Activated naive CD4-positive, alpha-beta T cell treated with Interleukin-2 at 50 U/mL for 16 hours (primary cell): Measurements from ENCODE around the gene ASTE1.

Source experiments
- DNase-seq: peaks from one replicate; pipeline ENCODE4 v3.0.0-alpha.2; 2020

The ASTE1 gene, protein sequence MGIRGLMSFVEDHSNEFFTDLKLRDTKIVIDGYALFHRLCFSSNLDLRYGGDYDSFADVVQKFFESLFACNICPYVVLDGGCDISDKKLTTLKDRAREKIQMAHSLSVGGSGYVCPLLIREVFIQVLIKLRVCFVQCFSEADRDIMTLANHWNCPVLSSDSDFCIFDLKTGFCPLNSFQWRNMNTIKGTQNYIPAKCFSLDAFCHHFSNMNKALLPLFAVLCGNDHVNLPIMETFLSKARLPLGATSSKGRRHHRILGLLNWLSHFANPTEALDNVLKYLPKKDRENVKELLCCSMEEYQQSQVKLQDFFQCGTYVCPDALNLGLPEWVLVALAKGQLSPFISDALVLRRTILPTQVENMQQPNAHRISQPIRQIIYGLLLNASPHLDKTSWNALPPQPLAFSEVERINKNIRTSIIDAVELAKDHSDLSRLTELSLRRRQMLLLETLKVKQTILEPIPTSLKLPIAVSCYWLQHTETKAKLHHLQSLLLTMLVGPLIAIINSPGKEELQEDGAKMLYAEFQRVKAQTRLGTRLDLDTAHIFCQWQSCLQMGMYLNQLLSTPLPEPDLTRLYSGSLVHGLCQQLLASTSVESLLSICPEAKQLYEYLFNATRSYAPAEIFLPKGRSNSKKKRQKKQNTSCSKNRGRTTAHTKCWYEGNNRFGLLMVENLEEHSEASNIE

DNA sequence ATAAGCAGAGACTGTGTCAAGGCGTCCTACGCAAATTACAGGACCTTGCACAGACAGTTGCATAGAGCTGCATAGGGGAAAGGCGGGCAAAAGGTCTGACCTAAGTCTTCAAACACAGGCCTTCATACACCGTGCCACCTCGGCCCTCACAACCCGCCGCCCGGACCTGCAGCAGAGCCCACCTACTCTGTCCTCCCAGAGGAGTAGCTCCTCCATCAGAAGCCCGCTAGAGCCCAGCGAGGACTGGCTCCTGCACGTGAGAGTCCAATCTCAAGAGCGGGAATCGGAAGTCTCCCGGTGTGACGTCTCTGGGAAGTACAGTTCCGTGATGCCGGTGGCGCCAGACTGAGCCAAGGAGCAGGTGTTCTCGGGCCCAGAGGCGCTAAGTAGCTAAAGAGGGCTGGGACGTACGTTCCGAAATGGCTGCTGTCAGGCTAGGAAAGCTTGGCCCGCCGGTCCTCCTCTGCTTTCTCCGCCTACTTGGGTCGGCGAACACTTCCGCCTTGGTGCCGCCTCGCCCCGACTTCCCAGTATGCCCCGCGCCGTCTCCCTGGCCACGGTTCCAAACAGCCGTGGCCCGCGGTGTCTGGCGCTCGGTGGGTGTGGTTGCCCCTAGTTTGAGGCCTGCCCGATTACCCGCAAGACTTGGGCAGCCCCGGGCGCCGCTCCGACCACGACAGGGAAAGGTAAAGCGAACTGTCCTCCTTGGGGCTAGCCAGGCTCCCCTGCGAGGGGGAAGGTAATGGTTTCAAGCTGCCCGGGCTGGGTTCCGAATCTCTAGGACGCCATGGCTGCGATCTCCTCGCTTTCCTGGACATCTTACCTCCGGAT is at the start of gene ASTE1, which contains the start of gene NEK11:
Gene ASTE1, minus strand, starts transcription at position 505 of the 831 bp plus-strand sequence. CDS start 1,519 bp downstream, outside the sequence.
Gene NEK11, plus strand, starts transcription at position 557 of the 831 bp plus-strand sequence. CDS start 2,832 bp downstream, outside the sequence.
- peak; percentile 93 for DNase-seq

DNA sequence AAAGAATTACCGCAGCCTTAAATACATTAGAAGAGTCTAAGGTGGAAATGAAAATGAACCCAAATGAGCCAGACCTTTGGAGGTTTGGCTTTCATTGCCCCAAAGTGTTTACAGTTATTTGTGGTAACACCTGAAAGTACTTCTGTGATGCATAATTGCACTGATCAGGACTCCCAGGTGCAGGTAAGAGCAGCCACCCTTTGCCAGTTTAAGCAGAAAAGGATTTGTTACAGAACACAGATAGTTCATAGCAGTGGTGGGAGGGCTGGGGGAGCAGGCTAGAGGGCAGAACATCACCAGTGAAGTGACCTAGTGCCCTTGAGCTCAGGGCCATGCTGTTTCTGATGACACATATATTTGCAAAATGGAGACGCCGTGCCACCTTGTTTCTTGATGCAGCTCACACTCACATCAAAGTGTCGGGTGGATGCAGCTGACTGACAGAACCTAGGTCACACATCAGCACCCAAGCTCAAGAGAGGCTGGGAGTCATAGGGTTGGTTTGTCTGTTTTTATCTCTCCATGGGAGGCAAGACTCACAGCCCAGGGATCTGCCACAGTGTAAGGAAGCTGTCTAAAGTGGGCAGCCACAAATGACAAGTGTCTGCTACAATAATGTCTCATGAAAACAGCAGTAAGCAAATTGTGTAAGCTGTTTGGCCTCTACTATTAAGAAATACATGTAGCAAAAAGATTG is 49.2 kb upstream of the ASTE1 start:
- DNase-seq = no peak

DNA sequence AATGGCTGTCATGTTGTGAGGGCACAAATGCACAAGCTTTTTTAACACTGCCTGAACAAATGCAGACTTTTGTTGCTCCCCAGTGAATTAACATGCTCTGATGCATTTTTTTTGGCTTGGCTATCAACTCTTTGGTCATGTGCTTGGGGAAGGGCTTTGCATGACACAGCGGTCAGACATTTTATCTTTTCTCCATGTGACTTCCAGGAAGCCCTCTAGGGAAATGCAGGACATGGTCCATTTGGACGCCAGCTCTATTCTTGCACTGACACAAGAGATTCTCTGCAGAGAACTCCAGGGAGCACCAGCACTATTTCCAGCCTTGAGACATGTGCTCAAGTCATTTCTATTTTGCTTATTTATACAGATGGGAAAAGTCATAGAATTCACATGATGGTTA is 46.2 kb upstream of the ASTE1 start:
- no peak for DNase-seq

DNA sequence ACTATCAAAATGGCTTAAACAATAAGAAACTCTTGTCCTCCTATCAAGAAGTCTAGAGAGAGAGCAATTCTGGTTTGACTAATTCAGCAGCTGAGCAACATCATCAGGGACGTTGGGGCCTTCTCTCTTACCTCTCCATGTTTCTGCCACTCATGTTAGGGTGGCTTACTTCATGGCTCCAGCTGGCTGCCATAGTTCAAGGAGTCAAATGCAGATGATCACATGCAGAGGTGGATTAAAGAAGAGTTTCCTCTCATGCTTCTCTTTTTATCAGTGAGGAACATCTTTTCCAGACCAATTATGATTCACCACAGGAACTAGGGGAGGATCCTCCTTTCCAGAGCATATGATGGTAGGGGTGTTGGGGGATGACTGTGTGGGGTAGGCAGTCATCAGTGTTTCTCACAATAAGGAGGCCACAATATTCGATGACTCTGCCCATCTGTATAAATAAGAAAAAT is 45.5 kb upstream of the ASTE1 start:
- no peak for DNase-seq

DNA sequence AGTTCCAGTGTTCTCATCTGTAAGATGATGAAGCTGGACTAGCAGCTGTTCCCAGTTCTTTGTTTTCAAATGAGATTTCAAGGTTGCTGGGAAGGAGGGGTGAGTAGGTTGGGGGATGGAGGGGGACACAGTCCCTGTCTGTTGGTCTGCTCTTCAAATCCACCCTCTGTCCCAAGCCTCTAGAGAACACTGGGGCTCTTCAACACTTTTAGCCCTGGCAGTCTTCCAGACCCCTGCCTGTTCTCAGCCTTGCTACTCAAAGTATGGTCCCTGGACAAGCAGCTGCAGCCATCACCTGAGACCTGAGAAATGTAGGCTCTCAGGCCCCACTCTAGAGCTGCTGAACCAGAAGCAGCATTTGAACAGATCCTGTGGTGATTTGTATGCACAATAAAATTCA is 41.4 kb upstream of the ASTE1 start:
- no peak for DNase-seq

DNA sequence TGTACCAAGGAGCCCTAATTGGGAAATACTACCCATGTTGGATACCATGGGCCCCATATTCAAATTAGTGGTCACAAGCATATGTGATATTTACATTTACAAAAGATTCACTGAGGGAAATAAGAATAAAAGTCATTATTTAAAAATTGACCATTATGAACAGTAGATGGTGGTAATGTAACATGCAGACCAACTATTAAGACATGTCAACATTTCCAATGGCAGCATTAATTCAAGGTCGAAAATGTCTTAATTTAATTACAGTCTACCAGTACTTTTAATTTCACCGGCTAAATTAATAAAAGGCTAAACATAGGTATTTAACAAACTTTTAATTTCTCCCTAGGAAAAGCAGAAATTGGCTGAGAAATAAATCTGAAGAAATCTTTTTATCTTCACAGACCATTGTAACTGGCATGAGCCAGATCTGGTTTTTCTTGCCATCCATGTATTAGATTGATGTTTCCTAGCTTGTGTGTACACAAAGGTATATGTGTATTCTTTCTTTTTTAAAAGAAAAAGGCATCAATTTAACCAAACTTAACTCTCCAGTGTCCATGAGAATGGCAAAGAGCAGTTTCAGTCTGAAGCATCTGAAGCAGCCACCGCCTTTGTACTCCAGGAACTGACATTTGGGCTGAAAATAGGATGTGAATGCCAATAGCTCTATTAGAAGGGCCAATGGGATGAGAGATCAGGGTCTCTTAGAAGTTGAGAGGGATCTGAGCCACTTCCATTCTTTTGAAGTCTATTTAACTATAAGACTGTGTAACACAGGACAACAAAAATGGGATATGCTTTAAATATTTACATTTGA is 26.6 kb upstream of the ASTE1 start:
- no peak for DNase-seq

DNA sequence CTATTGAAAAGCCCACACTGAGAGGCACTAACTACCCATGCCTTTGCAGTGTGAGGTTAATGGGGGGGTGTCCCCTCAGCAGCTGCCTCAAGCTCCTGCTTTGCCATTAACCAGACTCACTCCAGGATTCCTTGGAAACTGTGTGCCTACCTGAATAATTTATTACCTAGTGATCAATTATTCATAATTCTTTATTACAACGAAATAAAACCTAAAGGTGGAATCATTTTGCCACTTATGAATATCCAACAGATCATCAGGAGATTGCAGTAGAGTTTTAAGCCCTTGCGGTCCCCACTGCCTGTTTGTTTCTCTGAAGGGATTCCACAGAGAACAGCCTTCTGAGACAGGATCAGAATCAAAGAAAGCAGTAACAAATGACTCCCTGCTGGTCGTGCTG is 23.4 kb upstream of the ASTE1 start:
- no peak for DNase-seq

DNA sequence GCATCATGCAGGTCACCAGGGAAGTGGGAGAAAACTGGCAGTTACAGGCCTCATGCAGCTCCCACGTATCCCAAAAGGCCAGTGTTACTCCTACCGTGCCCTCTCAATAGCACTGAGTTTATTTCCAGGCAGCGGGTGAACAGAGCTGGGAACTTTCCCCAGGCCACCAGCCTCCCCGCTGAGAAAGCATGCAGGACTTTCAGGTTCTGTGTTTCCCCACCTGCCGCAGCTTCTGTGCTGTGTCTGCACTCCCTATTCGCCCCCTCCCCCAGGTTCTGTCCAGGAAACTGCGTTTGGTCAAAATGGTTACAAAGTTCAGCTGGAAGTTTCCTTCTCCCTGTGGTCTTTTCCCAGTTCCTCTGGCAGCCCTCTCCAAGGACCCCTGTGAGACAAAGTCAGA is 21.4 kb upstream of the ASTE1 start:
- DNase-seq = no peak

DNA sequence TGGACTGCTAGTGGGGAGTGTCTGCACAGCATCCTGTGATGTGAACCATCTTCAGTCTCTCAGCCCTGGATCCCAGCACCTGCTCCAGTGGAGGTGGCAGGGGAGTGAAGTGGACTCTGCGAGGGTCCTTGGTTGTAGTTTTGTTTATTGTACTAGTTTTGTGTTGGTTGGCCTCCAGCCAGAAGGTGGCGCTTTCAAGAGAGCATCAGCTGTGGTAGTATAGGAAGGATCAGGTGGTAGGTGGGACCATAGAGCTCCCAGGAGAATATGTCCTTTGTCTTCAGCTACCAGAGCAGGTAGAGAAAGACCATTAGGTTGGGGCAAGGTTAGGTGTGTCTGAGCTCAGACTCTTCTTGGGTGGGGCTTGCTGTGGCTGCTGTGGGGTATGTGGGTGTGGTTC is 21.0 kb upstream of the ASTE1 start:
- DNase-seq = no peak

DNA sequence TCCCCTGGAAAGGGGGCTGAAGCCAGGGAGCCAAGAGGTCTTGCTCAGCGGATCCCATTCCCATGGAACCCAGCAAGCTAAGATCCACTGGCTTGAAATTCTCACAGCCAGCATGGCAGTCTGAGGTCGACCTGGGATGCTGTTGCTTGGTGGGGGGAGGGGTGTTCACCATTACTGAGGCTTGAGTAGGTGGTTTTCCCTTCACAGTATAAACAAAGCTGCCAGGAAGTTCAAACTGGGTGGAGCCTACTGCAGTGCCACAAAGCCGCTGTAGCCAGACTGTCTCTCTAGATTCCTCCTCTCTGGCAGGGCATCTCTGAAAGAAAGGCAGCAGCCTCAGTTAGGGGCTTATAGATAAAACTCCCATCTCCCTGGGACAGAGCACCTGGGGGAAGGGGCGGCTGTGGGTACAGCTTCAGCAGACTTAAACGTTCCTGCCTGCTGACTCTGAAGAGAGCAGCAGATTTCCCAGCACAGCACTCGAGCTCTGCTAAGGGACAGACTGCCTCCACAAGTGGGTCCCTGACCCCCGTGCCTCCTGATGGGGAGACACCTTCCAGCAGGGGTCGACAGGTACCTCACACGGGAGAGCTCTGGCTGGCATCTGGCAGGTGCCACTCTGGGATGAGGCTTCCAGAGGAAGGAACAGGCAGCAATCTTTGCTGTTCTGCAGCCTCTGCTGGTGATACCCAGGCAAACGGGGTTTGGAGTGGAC is 15.8 kb upstream of the ASTE1 start:
- peak; percentile 8 for DNase-seq

DNA sequence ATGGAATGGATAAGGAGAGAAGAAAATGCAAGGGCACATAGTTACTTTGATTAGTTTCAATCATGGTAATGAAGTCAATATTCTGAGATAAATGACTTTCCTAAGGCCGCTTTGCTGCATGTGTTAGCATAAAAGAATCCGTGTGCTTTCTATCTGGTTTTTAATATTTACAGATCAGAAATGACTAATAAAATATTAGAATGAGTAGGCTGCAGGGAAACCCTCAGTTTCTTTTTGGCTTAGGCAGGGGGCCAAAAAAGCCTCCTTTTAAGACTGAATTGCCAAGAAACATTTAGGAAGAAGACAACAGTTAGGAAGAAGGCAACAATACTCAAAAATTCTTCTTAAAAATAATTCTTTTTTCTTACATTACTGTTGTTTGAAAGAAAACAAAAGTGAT is 11.7 kb upstream of the ASTE1 start:
- no peak for DNase-seq

DNA sequence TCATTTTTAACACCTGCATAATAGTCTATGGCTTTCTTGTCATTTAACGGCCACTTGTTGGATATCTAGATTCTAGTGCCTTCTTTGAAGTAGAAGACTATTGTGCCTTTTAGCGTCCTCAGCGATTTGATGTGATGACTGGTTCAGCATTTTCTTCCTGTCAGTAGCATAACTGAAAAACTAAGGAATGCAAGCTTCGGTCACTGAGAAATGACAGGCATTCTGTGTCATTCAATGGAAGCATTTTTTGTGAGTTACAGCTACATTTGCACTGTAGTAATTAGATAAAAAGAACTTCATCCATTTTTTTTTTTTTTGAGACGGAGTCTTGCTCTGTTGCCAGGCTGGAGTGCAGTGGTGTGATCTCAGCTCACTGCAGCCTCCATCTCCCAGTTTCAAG is 10.4 kb upstream of the ASTE1 start:
- DNase-seq = no peak

DNA sequence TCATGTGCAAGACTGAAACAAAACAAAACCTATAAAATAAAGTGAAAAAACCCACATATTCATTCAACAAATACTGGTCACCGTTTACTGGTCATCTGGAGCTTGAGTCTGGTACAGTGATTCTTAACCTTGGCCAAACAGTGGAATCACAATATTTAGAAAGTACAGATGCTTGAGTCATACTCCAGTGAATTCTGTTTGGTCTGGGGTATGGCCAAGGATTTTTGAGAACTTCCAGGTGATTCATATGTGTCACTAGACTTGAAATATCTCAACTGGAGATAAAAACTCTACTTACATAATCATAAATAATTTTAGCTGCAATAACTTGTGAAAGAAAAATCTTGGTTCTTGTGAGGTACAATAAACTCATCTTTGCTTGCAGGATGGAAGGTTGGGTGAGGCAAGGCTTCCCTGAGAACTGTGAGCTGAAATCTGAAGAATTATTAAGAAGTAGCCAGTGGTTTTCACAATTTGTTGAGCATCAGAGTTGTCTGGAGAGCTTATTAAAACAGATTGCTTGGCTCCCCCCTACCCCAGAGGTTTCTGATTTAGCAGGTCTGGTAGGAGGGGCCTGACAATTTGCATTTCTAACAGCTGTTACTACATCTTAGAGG is 9.7 kb upstream of the ASTE1 start:
- DNase-seq = no peak

DNA sequence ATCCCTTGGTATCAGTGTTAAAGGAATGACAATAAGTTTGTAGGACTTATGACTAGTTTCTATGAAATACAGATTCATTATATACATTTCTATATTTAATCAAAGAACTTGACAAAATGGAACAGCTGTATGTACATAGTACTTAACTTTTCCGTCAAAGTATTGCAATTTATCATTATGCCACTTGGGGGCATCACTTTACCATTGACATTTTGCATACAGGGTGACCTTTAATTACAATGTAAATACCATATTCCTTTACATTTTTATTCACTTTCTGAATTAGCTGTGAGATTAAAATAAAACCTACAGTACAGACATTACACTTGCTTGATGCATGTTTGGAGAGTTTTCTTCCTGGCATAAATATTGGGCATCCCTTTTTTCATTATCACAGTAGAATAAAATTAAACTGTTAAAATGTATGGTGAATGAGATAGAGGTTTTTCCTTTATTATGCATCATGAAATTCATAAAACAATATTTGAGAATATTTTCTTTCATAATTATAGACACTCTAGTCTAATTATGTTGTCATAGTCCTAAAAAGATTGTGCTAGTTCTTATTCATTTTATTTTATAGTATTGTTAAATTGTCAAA is 7.0 kb upstream of the ASTE1 start:
- DNase-seq = no peak

DNA sequence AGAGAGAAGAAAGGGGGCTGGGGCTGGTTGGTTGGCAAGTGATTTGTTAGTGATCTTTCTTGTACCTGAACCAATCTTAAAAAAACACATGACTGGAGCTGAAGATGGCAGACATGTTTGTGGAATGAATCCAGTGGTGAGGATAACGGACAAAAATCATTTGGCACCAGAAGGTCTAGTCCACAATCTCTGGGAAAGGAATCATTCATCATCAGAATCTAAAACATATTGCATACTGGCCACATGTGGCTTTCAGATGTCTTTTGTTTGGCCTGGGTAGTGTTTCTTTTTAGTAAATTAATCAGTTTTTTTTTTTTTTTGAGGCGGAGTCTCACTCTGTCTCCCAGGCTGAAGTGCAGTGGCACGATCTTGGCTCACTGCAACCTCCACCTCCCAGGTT is 5.0 kb upstream of the ASTE1 start:
- no peak for DNase-seq

DNA sequence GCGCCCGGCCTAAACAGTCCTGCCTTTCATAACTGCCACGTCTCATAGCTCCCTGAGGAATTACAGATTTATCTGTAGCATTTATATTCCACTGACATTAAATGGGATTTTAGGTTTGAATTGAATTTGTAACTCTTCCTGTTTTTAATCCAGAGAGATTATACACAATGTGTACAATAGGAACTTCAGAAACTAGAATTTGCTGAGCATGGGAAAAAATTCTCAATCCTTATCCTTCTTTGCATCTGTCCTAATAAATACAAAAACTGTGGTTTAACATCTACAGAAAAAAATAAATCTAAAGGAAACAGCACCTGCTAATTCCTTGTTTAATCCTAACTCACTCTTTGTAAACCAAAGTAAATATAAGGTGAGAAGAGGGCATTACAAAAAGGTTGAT is 2.2 kb upstream of the ASTE1 start:
- DNase-seq = no peak

DNA sequence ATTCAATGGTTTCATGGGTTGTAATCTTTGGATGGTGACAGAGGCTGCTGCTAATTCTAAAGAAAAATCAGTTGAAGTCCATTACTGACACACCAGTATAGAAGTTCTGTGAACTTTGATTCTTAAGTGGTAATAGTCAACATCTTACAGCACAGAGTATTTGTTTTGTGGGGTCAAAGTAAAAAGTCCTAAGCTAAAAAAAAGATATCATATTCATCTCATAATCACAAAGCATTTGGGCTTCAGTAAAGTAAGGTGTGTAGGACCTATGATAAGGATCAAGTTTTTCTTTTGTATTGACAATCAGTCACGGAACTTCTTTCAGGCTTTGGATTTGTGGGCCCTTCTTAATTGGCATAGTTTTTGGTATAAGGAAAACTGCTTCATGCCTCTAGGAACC is 1.1 kb downstream of the ASTE1 start:
- no peak for DNase-seq

DNA sequence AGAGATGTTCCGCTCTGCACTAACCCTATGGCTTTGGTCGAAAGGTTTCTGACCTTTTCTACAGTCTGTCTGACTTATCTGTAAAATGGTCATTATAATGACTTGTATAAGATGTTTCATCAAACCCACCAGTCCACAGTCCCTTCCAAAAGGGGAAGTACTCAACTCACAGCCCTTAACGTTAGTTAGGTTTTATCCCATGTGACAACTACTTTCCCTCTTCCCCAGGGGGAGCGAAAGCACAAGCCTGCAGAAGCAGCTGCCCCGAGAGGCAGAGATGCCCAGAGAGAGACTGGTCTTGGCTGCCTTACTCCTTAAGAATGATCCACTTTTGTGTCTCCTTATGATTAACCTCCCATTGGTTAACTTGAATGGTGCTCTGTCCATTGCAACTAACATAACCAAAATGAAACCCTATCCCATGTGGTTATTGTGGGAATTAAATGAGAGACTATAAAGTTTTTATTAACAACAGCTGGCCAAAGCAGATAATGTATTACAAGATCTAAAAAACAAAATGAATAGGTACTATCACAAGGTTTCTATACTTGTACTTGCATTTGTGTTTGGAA is 6.4 kb downstream of the ASTE1 start:
- DNase-seq = no peak

DNA sequence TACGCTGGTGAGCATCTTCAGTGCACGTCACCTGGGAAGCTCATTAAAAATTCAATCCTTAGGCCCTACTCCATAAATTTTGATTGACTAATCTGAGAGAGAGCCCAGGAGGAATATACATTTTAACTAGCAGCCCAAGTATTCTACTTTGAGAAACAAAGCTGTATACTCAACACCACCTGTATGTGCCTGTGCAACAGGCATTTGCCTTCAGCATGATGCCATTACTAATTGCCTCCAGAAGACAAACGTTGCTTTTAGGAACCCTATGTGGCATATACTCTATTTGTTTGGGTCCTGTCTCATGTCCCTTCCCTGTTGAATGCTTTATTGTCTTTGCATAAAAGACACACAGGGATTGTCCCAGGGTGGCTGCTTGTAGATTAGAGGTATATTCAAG is 7.7 kb downstream of the ASTE1 start:
- no peak for DNase-seq

DNA sequence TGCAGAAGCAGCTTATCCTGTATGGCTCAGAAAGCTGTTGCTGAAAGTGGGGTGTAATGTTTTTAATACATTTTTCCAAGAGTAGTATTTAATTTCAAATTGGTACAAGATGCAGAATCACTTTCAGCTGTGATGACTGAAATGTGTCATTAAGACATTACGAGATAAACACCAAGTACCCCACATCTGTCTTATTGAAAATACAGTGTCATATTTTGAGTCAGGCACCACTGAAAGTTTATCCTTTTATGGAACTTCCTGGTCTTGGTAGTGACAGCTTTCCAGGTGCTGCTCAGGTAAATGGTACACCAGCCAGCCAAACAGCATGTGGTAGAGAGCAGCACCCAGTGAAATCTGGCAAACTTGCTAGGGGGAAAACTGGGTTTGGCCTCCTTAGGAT is 16.9 kb downstream of the ASTE1 start:
- DNase-seq = no peak
